Colon (tissue), 2 donors: ENCODE results near the gene ABCC1.
"Not testable (repeated sequence)": the region's sequence is repeated elsewhere in the genome, so short reads cannot be mapped to it uniquely, and the experiment has no call there.

Source experiments
- FAIRE-seq: peaks from 2 replicates; lab custom pipeline; 2012; peaks lifted over from hg19 to GRCh38; lab: Jason Lieb, UNC
- donor health status: control.
- donor health status: control.

Gene ABCC1

DNA sequence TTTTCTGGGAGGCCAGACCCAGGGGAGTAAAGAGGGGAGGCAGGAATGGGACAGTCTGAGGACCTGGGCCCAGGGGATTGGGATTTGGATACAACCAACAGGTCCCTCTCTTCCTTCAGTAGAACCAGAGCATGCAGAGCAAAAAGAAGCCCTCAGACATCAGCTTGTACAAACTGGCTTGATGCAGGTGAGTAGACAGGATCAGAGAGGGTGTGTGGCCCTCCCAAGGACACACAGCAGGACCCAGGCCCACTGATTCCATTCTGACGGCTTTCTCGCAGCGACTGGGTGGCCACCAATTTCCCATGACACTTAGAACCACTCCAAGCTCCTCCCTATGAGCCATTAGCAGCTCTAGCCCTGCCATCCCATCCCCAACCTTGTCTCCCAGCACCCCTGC lies 210.2 kb downstream of the ABCC1 start:
- FAIRE-seq = no peak

DNA sequence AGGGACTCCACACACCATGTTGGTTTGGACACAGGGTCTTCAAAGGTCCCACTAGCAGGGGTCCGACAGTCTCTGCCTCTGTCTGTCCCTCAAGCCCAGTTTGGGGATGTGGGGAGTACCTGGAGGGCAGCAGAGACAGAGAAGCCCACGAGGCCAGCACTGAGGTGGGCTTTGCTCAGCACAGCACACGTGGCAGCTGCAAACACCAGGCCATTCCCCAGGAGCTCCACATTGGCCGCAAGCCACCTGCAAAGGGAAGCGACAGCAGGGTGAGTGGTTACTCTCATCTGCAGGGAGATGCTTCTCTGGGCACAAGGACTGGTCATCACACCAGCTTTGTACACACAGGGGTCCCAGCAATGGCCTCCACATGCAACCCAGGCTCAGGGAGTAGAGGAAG lies 211.9 kb downstream of the ABCC1 start:
- no peak for FAIRE-seq

DNA sequence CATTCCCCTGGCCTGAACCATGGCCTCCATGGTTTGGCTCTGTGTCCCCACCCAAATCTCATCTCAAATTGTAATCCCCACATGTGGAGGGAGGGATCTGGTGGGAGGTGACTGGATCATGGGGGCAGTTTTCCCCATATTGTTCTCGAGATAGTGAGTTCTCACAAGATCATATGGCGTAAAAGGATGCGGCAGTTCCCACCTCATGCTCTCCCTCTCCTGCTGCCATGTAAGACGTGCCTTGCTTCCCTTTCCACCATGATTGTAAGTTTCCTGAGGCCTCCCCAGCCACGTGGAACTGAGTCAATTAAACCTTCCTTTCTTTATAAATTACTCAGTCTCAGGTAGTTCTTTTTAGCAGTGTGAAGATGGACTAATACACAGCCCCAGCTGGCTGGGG lies 212.4 kb downstream of the ABCC1 start:
- FAIRE-seq = not testable (repeated sequence)

DNA sequence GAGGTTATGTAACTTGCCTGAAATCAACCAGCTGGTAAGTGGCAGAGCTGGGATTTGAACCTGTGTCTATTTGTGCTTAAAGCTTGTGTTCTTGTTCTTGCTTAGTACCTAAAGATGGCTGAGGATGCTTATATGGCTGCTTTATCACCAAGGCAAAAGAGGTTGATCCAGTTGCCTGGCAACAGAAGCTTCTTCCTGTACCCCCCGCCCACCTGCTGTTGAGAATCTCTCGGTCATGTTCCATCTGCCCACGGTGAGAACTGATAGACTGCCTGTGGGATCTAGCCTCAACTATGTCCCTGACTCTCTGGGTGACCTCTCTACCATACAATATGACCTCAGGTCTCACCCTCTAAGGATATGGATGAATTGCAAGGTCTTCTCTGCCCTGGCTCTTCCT lies 213.2 kb downstream of the ABCC1 start:
- no peak for FAIRE-seq

DNA sequence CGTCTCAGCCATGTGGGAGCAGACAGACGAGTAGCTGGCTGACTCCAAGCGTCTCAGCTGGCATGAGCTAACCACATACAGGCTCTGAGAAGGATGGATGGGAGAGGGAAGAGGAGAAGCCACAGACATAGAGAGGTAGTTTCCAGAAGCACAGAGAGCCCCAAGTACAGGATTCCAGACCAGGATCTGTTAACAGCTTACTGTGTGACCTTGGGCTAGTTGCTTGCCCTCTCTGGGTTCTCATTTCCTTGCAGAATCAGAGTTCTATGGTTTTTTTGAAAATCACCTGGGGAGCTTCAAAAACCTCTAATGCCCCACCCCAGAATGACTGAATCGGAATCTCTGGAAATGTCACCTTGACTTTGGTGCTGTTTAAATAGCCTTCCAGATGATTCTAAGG lies 213.7 kb downstream of the ABCC1 start:
- FAIRE-seq = no peak

DNA sequence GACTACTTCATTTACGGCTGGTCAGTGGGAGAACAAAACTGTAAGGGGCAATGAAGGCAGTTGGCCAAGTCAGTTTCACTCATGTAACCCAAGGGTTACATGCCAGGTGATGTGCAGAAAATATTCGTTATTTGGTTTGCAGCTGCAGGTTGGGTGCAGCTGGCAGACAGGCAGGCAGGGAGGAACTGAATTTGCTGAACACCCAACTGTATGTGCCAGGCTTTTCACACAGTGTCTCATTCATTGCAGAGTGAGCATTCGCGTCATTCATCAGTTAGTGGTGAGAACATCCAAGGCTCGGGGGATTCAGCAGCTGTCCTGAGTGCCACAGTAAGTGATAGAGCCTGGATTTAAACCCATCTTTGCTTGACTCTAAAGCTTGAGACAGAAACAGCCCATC lies 214.2 kb downstream of the ABCC1 start:
- no peak for FAIRE-seq

DNA sequence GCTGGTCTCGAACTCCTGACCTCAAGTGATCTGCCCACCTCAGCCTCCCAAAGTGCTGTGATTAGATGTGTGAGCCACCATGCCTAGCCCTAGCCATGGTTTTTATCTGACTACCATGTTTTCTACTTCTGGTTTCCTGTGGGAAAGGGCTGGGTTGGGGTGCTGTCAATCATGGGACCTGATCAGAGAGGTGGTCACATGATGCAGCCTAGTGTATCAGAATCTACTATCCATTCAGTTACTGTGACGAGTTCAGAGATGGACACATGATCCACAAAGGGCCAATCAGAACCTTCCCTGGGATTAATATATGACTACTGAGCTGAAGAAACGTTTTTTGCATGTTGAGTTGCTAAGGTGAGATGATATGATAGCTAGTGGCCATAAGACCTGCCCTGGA lies 214.8 kb downstream of the ABCC1 start:
- FAIRE-seq = no peak

DNA sequence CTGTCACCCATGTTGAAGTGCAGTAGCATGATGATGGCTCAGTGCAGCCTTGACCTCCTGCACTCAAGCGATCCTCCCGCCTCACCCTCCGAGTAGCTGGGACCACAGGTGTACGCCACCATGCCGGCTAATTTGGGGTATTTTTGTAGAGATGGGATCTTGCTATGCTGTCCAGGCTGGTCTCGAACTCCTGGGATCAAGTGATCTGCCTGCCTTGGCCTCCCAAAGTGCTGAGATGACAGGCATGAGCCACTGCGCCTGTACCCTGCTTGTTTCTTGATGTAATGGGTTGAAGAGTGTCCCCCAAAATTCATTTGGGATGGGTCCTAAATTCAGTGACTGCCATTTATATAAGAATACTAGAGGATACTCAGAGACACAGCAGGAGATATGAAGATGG lies 216.7 kb downstream of the ABCC1 start:
- no peak for FAIRE-seq

DNA sequence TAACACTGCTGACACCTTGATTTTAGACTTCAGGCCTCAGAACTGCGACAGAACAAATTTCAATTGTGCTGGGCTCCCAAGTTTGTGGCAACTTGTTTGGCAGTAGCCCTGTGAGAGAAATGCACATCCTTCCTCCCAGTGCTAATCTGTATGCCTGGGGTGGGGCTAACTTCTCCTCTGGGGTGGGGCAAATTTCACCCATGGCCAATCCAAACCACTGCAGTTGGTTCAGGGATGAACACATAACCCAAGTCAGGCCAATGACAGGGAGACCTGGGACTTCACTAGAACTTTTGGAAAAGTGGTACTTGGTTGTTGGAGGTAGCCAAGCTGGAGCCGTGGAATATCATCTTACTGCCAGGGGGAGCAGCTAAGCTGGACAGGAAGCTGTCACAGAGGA lies 217.5 kb downstream of the ABCC1 start:
- FAIRE-seq = no peak

DNA sequence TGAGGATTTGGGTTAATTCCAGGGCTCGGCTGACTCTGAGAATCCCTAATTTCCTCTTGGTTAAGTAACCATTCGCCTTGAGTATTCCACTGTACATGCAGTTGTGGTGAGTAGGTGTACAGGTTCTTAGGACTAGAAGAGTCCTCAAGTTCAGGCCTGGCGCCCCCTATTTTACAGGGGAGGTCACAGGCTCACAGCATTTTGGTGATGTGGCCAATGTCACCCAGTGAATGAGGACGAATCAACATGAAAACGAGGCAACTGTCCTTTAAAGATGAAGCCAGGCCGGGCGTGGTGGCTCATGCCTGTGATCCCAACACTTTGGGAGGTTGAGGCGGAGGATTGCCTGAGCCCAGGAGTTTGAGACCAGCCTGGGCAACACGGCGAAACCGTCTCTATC lies 218.5 kb downstream of the ABCC1 start:
- no peak for FAIRE-seq

DNA sequence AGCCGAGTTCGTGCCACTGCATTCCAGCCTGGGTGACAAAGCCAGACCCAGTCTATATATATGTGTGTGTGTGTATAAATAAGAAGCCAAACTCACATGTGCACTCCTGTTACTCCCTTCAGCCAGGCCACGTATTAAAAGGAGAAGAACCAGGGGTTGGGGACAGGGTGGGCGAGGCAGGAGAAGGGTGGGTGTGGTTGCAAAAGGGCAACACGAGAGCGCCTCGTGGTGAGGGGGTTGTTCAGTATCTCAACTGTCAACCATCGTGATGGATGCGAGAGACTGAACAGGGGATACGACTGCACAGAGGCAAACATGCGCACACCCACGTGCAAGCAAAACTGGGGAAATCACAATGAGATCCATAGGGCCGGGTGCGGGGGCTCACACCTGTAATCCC lies 219.0 kb downstream of the ABCC1 start:
- FAIRE-seq = no peak

DNA sequence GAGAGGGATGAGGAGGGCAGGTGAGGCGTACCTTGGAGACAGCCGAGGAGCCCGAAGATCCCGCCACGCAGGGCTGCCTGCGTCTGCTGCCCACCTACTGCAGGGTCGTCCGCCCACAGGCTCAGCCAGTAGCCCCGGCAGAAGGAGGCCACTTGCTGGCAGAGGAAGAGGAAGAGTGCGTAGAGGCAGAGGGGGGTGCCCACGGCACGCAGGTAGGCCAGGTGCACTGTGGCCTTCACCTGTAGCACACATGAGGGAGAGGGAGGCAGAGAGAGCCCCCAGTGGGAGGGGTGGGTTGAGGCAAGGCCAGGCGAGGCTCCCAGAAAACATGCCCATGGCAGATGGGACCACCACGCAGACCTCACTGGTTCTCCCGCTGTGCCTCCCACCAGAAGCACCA lies 220.2 kb downstream of the ABCC1 start:
- no peak for FAIRE-seq

DNA sequence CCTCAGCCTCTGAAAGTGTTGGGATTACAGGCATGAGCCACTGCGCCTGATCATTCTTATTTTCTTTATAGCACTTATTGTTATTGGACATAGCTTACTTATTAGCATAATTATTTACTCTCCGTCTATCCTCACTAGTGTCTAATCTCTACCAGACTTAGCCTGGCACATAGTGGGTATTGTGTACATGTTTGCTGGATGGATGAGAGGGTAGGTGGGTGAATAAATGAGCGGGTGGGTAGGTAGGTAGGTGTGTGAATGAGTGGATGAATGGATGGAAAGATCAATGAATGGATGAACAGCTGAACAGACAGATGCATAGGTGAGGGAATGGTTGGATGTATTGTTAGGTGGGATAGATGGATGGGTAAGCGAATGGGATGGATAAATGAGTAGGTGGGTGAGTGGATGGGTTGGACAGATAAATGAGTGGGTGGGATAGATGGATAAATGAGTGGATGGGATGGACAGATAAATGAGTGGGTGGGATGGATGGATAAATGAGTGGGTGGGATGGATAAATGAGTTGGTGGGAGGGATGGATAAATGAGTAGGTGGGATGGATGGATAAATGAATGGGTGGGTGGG lies 222.0 kb downstream of the ABCC1 start:
- FAIRE-seq = no peak

DNA sequence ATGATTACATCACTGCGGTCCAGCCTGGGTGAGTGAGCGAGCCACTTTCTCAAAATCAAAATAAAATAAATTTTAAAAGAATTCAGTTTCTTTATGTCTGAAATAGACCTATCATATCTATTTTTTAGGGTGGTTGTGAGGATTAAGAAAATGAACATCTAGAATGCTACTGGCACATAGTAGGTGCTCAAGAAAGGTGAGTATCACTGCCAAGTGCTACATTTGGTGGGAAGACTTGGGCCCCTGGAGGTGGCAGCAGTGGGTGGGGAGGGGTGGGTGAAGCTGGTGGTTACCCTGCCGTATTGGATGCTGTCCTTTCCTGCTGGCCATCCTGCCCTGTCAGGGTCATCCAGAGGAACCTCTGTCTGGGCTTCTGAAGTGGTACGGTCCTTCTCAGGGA lies 223.6 kb downstream of the ABCC1 start:
- FAIRE-seq = no peak

DNA sequence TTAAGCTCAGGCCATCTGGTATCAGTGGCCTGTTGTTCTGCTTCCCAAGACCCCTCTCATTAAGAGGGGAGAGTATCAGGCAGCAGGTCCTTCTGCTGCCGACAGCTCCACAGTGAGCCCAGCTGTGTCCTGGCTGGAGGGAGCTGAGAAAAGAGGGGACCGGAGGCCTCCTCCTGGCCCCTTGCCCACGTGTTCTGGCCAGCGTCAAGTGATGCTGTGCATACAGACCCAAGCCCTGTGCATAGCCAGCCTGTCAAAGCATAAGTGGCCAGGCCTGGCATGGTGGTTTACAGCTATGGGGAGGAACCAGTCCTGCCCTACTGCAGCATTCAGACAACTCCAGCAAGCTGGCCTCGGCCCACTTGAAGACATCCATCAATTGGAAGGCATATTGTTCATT lies 225.9 kb downstream of the ABCC1 start:
- FAIRE-seq = no peak

DNA sequence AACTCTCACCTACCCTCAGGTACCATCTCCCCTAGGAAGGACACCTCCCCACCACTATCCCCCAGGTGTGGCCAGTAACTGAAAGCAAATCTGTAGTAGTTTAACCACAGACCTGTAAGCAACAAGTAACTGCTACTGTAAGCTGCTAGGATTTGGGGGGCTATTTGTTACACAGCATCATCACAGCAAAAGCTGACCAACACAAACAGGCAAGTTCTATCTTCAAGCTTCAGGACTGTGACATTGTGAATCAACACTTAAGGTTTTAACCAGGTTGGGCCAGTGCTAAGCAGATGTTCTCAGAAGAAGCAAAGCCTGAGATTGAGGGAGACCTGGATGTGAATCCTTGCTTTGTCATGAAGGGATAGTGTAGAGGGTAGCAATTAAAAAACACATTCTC lies 226.9 kb downstream of the ABCC1 start:
- FAIRE-seq = no peak

DNA sequence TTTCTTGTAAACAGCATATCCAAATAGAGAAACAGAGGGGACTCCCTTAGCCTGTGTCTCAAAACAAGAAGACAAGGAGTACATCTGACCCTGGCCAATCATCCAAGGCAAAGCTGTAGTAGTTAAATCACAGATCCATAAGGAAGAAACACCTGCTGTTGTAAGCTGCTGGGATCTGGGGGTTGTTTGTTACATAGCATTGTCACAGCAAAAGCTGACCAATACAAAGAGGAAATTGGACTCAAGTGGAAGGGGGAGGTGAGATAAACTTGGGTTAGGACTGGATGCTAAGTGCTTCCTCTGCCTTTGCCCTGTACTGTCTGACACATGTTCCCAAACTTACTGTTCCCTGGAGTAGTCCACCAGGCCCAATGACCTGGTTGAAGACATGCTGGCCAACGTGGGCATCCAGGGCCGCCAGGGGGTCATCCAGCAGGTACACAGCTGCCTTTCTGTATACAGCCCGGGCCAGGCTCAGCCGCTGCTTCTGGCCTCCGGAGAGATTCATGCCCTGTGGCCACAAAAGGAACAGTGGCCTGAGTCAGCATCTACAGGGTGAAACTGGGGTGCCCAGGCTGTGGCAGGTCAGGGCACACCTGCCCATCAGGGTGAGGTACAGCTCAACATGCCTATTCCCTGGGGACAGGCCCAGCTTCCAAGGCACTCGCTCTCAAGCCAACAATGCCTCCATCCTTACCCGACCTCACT lies 229.2 kb downstream of the ABCC1 start:
- no peak for FAIRE-seq

DNA sequence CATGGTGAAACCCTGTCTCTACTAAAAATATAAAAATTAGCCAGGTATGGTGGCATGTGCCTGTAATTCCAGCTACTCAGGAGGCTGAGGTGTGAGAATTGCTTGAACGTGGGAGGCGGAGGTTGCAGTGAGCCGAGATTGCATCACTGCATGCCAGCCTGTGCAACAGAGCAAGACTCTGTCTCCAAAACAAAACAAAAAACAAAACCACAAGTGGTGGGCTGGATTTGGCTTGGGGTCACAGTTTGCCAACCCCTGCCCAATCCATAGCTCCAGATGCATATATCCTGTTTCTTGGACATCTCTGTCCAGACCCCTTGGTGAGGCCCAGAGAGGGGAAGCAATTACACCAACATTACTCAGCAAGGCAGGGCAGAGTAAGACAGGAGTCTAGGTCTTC lies 232.3 kb downstream of the ABCC1 start:
- FAIRE-seq = not testable (repeated sequence)

DNA sequence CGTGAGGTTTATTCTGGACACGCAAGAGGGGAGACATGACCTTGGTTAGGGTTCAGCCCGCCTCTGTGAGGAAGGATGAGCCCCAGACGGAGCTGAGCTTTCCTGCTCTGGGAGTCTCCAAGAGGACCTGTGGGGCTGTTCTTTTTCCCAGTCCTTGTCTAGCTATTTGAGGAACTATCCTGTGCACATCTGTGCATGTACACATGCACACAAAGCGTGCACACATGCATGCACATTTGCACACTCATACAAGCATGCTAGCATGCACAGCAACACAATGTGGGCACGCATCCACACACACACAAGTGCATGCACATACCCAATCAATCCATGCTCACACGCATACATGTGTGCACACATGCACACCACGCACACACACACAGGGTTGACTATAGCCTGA lies 233.5 kb downstream of the ABCC1 start:
- FAIRE-seq = no peak

DNA sequence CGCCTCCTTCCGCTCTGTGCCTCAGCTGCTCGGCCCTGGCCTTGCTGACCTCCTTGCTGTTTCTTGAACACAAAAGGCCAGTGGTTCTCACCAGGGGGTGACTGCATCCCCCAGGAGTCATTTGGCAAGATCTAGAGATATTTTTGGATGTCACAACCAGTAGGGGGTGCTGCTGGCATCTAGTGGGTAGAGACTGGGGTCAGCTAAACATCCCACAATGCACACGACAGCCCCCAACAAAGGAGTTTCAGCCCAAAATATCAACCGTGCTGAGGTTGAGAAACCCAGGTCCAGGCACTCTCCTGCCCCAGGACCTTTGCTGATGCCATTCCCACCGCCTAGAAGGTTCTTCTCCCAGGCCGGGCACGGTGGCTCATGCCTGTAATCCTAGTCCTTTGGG lies 234.1 kb downstream of the ABCC1 start:
- no peak for FAIRE-seq

DNA sequence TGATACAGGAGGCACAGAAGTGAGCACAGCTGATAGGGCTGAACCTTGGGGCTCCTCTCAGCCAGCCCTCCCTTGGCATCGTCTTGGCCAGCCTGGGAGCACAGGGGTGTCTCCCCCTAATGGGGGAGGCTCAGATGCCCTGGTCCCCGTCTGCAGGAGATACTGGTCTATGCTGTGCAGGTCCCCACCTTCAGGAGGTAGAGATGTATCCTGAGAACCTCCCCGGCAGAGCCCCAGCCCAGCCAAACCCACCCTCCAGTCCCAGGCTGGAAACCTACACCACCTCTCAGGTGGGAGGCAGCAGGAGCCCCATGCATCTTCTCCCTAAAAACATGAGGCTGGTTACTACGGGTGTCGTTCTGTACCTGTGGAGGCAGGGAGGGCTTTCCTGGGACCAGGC lies 235.2 kb downstream of the ABCC1 start:
- no peak for FAIRE-seq

DNA sequence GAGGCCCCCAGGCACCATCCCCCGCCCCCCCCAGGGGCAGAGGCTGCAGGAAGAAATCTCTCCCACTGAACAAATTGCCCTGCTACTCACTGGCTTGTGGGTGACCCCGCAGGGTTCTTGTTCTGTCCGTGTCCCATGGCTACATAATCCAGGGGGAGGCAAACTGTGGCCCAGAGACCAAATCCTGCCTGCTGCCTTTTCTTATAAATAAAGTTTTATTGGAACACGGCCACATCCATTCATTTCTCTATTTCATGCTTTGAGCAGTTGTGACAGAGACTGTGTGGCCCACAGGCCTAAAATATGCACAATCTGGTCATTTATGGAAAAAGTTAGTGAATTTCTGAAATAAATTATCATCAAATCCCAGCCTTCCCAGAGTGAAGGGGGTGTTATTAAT lies 235.7 kb downstream of the ABCC1 start:
- no peak for FAIRE-seq

DNA sequence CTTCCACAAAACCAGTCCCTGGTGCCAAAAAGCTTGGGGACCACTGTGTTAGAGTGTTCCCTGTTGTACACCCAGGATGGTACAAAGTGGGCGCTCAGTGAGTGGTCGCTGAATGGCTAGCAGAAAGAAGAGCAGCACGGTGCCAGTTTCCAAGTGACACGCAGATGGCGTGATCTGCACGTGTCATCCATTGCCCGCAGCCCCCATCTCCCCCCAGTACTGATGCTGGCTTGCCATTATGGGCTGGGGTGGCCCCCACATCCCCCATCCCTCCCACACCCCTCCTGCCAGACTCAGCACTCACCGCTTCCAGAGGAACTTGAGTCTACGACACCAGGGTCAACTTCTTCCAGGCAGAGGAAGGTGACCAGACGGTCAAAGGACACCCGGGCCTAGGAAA lies 237.4 kb downstream of the ABCC1 start:
- no peak for FAIRE-seq

DNA sequence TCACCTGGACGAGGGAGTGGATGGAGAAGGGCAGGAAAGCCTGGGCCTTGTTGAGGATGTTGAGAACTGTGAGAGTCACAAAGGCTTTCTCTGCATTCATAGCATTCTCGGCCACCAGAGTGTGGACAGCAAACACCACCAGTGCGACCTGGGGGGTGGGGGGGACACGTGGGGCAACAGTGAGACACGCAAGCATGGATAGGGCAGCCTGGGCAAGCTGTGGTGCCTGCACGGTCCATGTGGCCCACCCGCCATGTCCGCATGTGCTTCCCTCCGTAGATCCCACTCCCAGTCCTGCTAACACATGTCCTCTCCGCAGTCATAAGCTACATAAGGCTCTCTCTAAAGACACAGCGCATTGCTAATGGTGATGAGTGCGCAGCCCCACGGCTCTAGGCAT lies 239.4 kb downstream of the ABCC1 start:
- no peak for FAIRE-seq

DNA sequence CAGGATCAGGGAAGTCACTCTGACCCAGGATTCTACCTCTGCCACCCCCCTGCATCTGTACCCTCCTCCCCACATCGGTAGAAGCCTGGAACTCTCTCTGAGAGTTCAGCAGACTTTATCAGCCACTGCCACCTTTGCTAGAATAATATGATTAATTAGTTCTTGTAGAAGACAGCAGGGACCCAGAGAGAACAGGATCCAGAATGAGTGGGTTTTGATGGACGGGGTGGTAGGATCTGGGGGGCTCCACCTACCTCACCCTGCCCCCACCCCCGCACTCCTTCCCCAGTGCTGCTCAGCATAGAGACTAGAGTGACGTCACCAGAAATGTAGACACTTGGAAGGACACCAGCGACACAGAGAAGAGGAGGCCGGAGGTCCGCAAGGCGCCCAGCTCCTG lies 240.4 kb downstream of the ABCC1 start:
- FAIRE-seq = no peak
